ENCODE data around the gene COPS7A. TPM values are rescaled to one million over a fixed set of nuclear protein-coding genes. Genes with fewer than 3 reads are reported as not detected.
A peak's percentile ranks its signal among the peaks of the same experiment; 100 is the strongest.

The COPS7A gene
- total RNA-seq, 2 experiments from 2014 or later = 51.1 to 71.2 TPM

DNA sequence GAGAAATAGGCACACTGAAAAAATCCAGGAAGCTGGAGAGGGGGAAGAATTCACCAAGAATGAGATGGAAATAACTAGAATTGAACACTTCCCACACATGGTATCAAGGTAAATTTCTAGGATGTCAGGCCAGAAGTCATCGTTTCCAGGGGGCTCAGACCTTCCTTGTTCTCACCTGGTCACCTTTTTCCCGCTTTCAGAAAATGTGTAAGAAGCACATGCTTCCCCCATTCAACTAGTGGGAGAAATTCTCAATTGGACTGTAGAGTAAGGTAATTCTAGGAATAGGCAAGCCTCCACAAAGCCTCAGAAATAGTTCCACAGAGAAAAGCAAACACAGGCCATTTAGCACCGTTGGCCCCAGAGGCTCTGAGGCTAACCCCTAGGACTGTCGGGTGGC, 39.5 kb downstream of the COPS7A start:
- ChIA-PET POLR2A (interaction anchor here (0.6 to 1.7 kb wide), 2 partner anchors 77 to 1930 kb away, joined by 6 to 7 read pairs; no protein-coding TSS in a partner anchor), CTCF (ENCODE audit: unreplicated experiment) (no interaction called here)
- no TSS peak for BruUV-seq (replicated peaks)
- Histone ChIP-seq H3K79me2 (ENCODE audit: insufficient read depth, low read depth, low read length) (no peaks in the 10 kb centered on the region), H4K20me1 (ENCODE audit: insufficient read depth, low read length) (no peaks in the 10 kb centered on the region), H3K4me3 (ENCODE audit: low read depth, low read length, poor library complexity, severe bottlenecking) (no peak overlapping the region), H3K36me3 (ENCODE audit: insufficient read depth, low read length) (no peaks in the 10 kb centered on the region), H3K27ac (ENCODE audit: low read depth, low read length, poor library complexity, severe bottlenecking) (no peak overlapping the region), H3K9me3 (ENCODE audit: low read length) (no peaks in the 10 kb centered on the region), H3K4me1 (ENCODE audit: insufficient read depth, low read length, poor library complexity, severe bottlenecking) (peaks cover 32% of the 10 kb centered on the region), H3K9me2 (ENCODE audit: insufficient read depth, low read length) (no peaks in the 10 kb centered on the region), H3K4me2 (ENCODE audit: low read length) (no peak overlapping the region), H2AFZ (ENCODE audit: low read length) (no peak overlapping the region)
- intact Hi-C loops (cut with micrococcal nuclease; ENCODE audit: unreplicated experiment) = no loop called here
- no peak for DNase-seq (ENCODE audit: low spot score)
- TF ChIP-seq EZH2phosphoT487 (IDR thresholded peaks at IDR 0.05; ENCODE audit: borderline replicate concordance, low read depth, low read length) = no peak
- TF ChIP-seq, protein P1, sequence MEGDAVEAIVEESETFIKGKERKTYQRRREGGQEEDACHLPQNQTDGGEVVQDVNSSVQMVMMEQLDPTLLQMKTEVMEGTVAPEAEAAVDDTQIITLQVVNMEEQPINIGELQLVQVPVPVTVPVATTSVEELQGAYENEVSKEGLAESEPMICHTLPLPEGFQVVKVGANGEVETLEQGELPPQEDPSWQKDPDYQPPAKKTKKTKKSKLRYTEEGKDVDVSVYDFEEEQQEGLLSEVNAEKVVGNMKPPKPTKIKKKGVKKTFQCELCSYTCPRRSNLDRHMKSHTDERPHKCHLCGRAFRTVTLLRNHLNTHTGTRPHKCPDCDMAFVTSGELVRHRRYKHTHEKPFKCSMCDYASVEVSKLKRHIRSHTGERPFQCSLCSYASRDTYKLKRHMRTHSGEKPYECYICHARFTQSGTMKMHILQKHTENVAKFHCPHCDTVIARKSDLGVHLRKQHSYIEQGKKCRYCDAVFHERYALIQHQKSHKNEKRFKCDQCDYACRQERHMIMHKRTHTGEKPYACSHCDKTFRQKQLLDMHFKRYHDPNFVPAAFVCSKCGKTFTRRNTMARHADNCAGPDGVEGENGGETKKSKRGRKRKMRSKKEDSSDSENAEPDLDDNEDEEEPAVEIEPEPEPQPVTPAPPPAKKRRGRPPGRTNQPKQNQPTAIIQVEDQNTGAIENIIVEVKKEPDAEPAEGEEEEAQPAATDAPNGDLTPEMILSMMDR (conservative IDR thresholded peaks at IDR 0.05; ENCODE audit: low read length) = no peak

DNA sequence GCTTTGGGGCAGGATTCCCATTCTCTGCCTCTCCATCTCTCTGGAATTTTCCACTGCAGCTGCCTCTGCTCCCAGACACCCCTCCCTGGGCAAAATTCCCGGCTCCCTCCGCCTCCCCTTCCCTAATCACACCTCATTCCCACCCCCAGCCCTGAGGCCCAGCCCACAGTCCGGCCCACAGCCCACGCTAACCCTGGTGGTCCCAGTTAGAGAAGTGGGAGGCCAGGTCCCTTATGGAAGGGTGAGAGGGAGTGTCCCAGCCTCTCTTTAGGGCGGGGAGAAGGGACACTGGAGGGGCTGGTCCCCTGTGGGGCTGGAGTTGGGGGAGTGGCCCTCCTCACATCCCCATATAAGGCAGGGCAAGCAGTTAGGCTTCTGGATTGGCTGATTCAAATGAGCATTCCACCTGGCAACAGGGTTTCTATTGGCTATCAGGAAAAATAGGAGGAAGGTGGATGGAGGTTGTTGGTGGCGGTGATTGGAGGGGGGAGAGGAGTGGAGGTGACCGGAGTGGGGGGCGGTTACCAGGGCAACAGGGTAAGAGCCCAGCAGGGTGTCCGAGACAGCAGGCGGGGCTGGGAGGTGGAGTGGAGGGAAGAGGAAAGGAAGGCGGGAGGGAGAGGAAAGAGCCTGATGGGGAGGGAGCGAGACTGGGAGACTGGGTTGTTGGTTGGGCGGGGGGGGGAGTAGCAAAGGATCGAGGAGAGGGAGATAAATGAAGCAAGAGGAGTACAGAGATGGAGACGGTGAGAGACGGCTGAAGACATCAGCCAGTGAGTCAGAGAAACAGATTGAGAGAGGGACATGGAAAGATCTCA, 40.4 kb downstream of the COPS7A start:
- Histone ChIP-seq H3K9me2 (ENCODE audit: insufficient read depth, low read length) (no peaks in the 10 kb centered on the region), H3K36me3 (ENCODE audit: insufficient read depth, low read length) (no peaks in the 10 kb centered on the region), H3K79me2 (ENCODE audit: insufficient read depth, low read depth, low read length) (no peaks in the 10 kb centered on the region), H3K4me2 (ENCODE audit: low read length) (peak overlapping the region; percentile 68), H3K4me3 (ENCODE audit: low read depth, low read length, poor library complexity, severe bottlenecking) (peak overlapping the region; percentile 43), H4K20me1 (ENCODE audit: insufficient read depth, low read length) (no peaks in the 10 kb centered on the region), H3K27ac (ENCODE audit: low read depth, low read length, poor library complexity, severe bottlenecking) (no peak overlapping the region), H2AFZ (ENCODE audit: low read length) (peak overlapping the region; percentile 54; the same call in 1 of the 2 replicates), H3K9me3 (ENCODE audit: low read length) (no peaks in the 10 kb centered on the region), H3K4me1 (ENCODE audit: insufficient read depth, low read length, poor library complexity, severe bottlenecking) (peaks cover 33% of the 10 kb centered on the region)
- DNase-seq (ENCODE audit: low spot score) = peak; percentile 90
- intact Hi-C loops (cut with micrococcal nuclease; ENCODE audit: unreplicated experiment) = no loop called here
- no TSS peak for BruUV-seq (replicated peaks)
- POLR2A ChIA-PET = interaction anchor here (1.7 kb wide), 1 partner anchor 76 kb away, joined by 6 read pairs; no protein-coding TSS in a partner anchor
- CTCF ChIA-PET (ENCODE audit: unreplicated experiment) = no interaction called here
- no peak for TF ChIP-seq EZH2phosphoT487 (IDR thresholded peaks at IDR 0.05; ENCODE audit: borderline replicate concordance, low read depth, low read length)
- TF ChIP-seq, protein P1 (conservative IDR thresholded peaks at IDR 0.05; ENCODE audit: low read length) = no peak
